HepG2 (cell line): ENCODE data around the gene ZNF506.

Experiments
- EP300 ChIP-seq, 3 experiments: sonication (generic) in 1 of 3; formaldehyde crosslinking in 1 of 3; IDR thresholded peaks; 2 replicates each; pipeline versions ENCODE4 v1.5.1 to v1.6.1; 2011 to 2020; ENCODE audit warnings: low read depth in 2 of 3, low read length in 2 of 3, borderline replicate concordance in 1 of 3, improper control_type of control experiment in 1 of 3, mild to moderate bottlenecking in 1 of 3, missing genetic modification reagents in 1 of 3, moderate library complexity in 1 of 3
- GABPA ChIP-seq, 2 experiments: IDR thresholded peaks; 2 replicates each; pipeline ENCODE4 v1.6.1; 2011 to 2016; ENCODE audit warnings: low read depth in 2 of 2, low read length in 1 of 2, missing biosample characterization in 1 of 2, missing genetic modification characterization in 1 of 2
- JARID2 ChIP-seq: sonication (generic); formaldehyde crosslinking; IDR thresholded peaks from 2 replicates; pipeline ENCODE4 v1.8.1; 2023; ENCODE audit warnings: missing genetic modification reagents, inconsistent platforms; ENCODE audit not compliant: insufficient replicate concordance
- MYC ChIP-seq: sonication (generic); formaldehyde crosslinking; IDR thresholded peaks from 2 replicates; pipeline ENCODE4 v1.9.0; 2021; ENCODE audit warnings: missing genetic modification reagents, borderline replicate concordance
- POLR2A ChIP-seq, 2 experiments: IDR thresholded peaks; 2 replicates each; pipeline ENCODE4 v1.6.1; 2011; ENCODE audit warnings: low read depth in 2 of 2, low read length in 2 of 2, mild to moderate bottlenecking in 1 of 2, moderate library complexity in 1 of 2; ENCODE audit not compliant: insufficient read depth in 1 of 2
- SP5 ChIP-seq: IDR thresholded peaks from 2 replicates; pipeline ENCODE4 v1.6.1; 2016; ENCODE audit warnings: low read depth, borderline replicate concordance
- TF ChIP-seq, protein P1 (sequence below): sonication (generic); formaldehyde crosslinking; IDR thresholded peaks from 2 replicates; pipeline ENCODE4 v1.8.1; 2022; ENCODE audit warnings: mild to moderate bottlenecking, missing genetic modification reagents
- TF ChIP-seq, protein P2 (sequence below): sonication (generic); formaldehyde crosslinking; IDR thresholded peaks from 2 replicates; pipeline ENCODE4 v1.5.0; 2020; ENCODE audit warnings: mild to moderate bottlenecking, missing genetic modification reagents, moderate library complexity
- TF ChIP-seq, protein P3 (sequence below): sonication (generic); formaldehyde crosslinking; IDR thresholded peaks from 2 replicates; pipeline ENCODE4 v1.4.0; 2020; ENCODE audit warnings: missing genetic modification reagents

GRCh38 chr19:19821366-19821951, at the start of gene ZNF506:
- TF ChIP-seq EP300 (IDR thresholded peaks at IDR 0.05; ENCODE audit: low read depth in 2 of 2, low read length in 2 of 2) (no peak), EP300 (CRISPR knock-in tag; IDR thresholded peaks at IDR 0.05; ENCODE audit: borderline replicate concordance) (no peak), JARID2 (CRISPR knock-in tag) (no peak), POLR2A (IDR thresholded peaks at IDR 0.05; ENCODE audit: insufficient read depth in 1 of 2, low read depth in 2 of 2, low read length in 2 of 2) (no peak), GABPA (IDR thresholded peaks at IDR 0.05; ENCODE audit: low read depth, low read length) (no peak), GABPA (CRISPR knock-in tag; IDR thresholded peaks at IDR 0.05; ENCODE audit: low read depth) (no peak), SP5 (CRISPR knock-in tag) (no peak), MYC (CRISPR knock-in tag) (no peak)
- TF ChIP-seq, protein P1, sequence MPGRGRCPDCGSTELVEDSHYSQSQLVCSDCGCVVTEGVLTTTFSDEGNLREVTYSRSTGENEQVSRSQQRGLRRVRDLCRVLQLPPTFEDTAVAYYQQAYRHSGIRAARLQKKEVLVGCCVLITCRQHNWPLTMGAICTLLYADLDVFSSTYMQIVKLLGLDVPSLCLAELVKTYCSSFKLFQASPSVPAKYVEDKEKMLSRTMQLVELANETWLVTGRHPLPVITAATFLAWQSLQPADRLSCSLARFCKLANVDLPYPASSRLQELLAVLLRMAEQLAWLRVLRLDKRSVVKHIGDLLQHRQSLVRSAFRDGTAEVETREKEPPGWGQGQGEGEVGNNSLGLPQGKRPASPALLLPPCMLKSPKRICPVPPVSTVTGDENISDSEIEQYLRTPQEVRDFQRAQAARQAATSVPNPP (CRISPR knock-in tag) = no peak
- TF ChIP-seq, protein P2, sequence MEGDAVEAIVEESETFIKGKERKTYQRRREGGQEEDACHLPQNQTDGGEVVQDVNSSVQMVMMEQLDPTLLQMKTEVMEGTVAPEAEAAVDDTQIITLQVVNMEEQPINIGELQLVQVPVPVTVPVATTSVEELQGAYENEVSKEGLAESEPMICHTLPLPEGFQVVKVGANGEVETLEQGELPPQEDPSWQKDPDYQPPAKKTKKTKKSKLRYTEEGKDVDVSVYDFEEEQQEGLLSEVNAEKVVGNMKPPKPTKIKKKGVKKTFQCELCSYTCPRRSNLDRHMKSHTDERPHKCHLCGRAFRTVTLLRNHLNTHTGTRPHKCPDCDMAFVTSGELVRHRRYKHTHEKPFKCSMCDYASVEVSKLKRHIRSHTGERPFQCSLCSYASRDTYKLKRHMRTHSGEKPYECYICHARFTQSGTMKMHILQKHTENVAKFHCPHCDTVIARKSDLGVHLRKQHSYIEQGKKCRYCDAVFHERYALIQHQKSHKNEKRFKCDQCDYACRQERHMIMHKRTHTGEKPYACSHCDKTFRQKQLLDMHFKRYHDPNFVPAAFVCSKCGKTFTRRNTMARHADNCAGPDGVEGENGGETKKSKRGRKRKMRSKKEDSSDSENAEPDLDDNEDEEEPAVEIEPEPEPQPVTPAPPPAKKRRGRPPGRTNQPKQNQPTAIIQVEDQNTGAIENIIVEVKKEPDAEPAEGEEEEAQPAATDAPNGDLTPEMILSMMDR (CRISPR knock-in tag) = no peak
- TF ChIP-seq, protein P3, sequence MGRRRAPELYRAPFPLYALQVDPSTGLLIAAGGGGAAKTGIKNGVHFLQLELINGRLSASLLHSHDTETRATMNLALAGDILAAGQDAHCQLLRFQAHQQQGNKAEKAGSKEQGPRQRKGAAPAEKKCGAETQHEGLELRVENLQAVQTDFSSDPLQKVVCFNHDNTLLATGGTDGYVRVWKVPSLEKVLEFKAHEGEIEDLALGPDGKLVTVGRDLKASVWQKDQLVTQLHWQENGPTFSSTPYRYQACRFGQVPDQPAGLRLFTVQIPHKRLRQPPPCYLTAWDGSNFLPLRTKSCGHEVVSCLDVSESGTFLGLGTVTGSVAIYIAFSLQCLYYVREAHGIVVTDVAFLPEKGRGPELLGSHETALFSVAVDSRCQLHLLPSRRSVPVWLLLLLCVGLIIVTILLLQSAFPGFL (CRISPR knock-in tag) = no peak
